Loucy (cell line): ENCODE measurements around the gene PCTP.

Experiments
- H2AFZ ChIP-seq: fragments of 200-600 bp; sonication (generic); 2 replicates; pipeline ENCODE4 v1.6.0; 2016; ENCODE audit warnings: antibody characterized with exemption, mild to moderate bottlenecking, low read length, moderate library complexity
- H3F3A ChIP-seq: fragments of 200-600 bp; 2 replicates; pipeline ENCODE4 v1.6.0; 2016; ENCODE audit warnings: antibody characterized with exemption, low read depth, mild to moderate bottlenecking
- H3K27me3 ChIP-seq: fragments of 200-600 bp; sonication (generic); 2 replicates; pipeline ENCODE4 v1.6.1; 2014; ENCODE audit warnings: low read length, mild to moderate bottlenecking; ENCODE audit not compliant: insufficient read depth, poor library complexity, severe bottlenecking
- H3K36me3 ChIP-seq: fragments of 200-600 bp; sonication (generic); 2 replicates; pipeline ENCODE4 v1.6.1; 2016; ENCODE audit warnings: low read length; ENCODE audit not compliant: insufficient read depth
- H3K4me1 ChIP-seq: fragments of 200-600 bp; sonication (generic); 2 replicates; pipeline ENCODE4 v1.5.1; 2014; ENCODE audit warnings: low read length, mild to moderate bottlenecking; ENCODE audit not compliant: insufficient read depth, poor library complexity, severe bottlenecking
- H3K4me2 ChIP-seq: fragments of 200-600 bp; sonication (generic); 2 replicates; pipeline ENCODE4 v1.6.0; 2014; ENCODE audit warnings: antibody characterized with exemption, low read length, low read depth, mild to moderate bottlenecking; ENCODE audit not compliant: poor library complexity, severe bottlenecking
- H3K4me3 ChIP-seq: fragments of 200-600 bp; sonication (generic); 2 replicates; pipeline ENCODE4 v1.5.1; 2014; ENCODE audit warnings: low read length, mild to moderate bottlenecking, mixed read lengths; ENCODE audit not compliant: poor library complexity, severe bottlenecking
- H3K79me2 ChIP-seq: fragments of 200-600 bp; sonication (generic); 2 replicates; pipeline ENCODE4 v1.6.1; 2014; ENCODE audit warnings: low read length; ENCODE audit not compliant: insufficient read depth
- H3K9ac ChIP-seq: fragments of 200-600 bp; sonication (generic); 2 replicates; pipeline ENCODE4 v1.6.0; 2014; ENCODE audit warnings: mild to moderate bottlenecking, low read depth, low read length, moderate library complexity; ENCODE audit not compliant: poor library complexity, severe bottlenecking
- H3K9me2 ChIP-seq: fragments of 200-600 bp; sonication (generic); replicated peaks from 2 replicates; pipeline ENCODE4 v1.6.1; 2016; ENCODE audit warnings: low read depth, low read length, mixed read lengths
- H3K9me3 ChIP-seq: fragments of 200-600 bp; sonication (generic); 2 replicates; pipeline ENCODE4 v1.6.1; 2014; ENCODE audit warnings: mild to moderate bottlenecking, antibody characterized with exemption, low read length, low read depth; ENCODE audit not compliant: insufficient read depth
- H4K20me1 ChIP-seq: fragments of 200-600 bp; sonication (generic); 2 replicates; pipeline ENCODE4 v1.6.0; 2014; ENCODE audit warnings: antibody characterized with exemption, low read length, mild to moderate bottlenecking; ENCODE audit not compliant: insufficient read depth, poor library complexity, severe bottlenecking
- CTCF ChIP-seq: fragments of 200-600 bp; sonication (generic); conservative IDR thresholded peaks from 2 replicates; pipeline ENCODE4 v1.5.1; 2014; ENCODE audit warnings: mild to moderate bottlenecking, antibody characterized with exemption, low read length
- EZH2phosphoT487 ChIP-seq: fragments of 200-600 bp; IDR thresholded peaks from 2 replicates; pipeline ENCODE4 v1.6.1; 2018; ENCODE audit warnings: antibody characterized with exemption, mild to moderate bottlenecking, moderate library complexity, borderline replicate concordance

The PCTP gene

GRCh38 chr17:55757659-55758058, 6.8 kb downstream of the PCTP start:
- H3K27me3 ChIP-seq, result no peaks in the 10 kb centered on the region
- H4K20me1 ChIP-seq, result no peaks in the 10 kb centered on the region
- no peaks in the 10 kb centered on the region for H3K36me3 ChIP-seq
- TF ChIP-seq CTCF (no peak), EZH2phosphoT487 (no peak)
- H3K9me2 ChIP-seq, result no peaks in the 10 kb centered on the region
- peaks cover 13% of the 10 kb centered on the region; the same call in 1 of the 2 replicates for H3K79me2 ChIP-seq
- no peaks in the 10 kb centered on the region for H3K9me3 ChIP-seq
- H2AFZ ChIP-seq, result no peak overlapping the region
- no peak overlapping the region for H3K4me3 ChIP-seq
- H3K4me2 ChIP-seq, result no peak overlapping the region
- H3K4me1 ChIP-seq, result peaks cover 6% of the 10 kb centered on the region
- H3F3A ChIP-seq, result no peaks in the 10 kb centered on the region
- H3K9ac ChIP-seq, result no peak overlapping the region

GRCh38 chr17:55758171-55758570, 7.3 kb downstream of the PCTP start:
- H3K4me3 ChIP-seq, result no peak overlapping the region
- H3K4me2 ChIP-seq, result no peak overlapping the region
- H2AFZ ChIP-seq, result no peak overlapping the region
- H3F3A ChIP-seq, result no peaks in the 10 kb centered on the region
- H3K9me2 ChIP-seq, result no peaks in the 10 kb centered on the region
- no peaks in the 10 kb centered on the region for H4K20me1 ChIP-seq
- H3K9me3 ChIP-seq, result no peaks in the 10 kb centered on the region
- peaks cover 7% of the 10 kb centered on the region; the same call in 1 of the 2 replicates for H3K79me2 ChIP-seq
- H3K4me1 ChIP-seq, result peaks cover 3% of the 10 kb centered on the region
- no peak overlapping the region for H3K9ac ChIP-seq
- H3K36me3 ChIP-seq, result no peaks in the 10 kb centered on the region
- H3K27me3 ChIP-seq, result no peaks in the 10 kb centered on the region
- TF ChIP-seq CTCF (no peak), EZH2phosphoT487 (no peak)

GRCh38 chr17:55760643-55761355, 9.9 kb downstream of the PCTP start:
- no peaks in the 10 kb centered on the region for H3K36me3 ChIP-seq
- no peaks in the 10 kb centered on the region for H3K27me3 ChIP-seq
- H4K20me1 ChIP-seq, result no peaks in the 10 kb centered on the region
- no peaks in the 10 kb centered on the region for H3K9me3 ChIP-seq
- no peak overlapping the region for H2AFZ ChIP-seq
- no peaks in the 10 kb centered on the region for H3K4me1 ChIP-seq
- no peak for TF ChIP-seq EZH2phosphoT487
- no peak for TF ChIP-seq CTCF
- H3K79me2 ChIP-seq, result 0 out of 2 replicates have a peak, but pooled peaks cover 4% of the 10 kb centered on the region
- no peaks in the 10 kb centered on the region for H3F3A ChIP-seq
- no peak overlapping the region for H3K9ac ChIP-seq
- H3K9me2 ChIP-seq, result no peaks in the 10 kb centered on the region
- no peak overlapping the region for H3K4me3 ChIP-seq
- H3K4me2 ChIP-seq, result no peak overlapping the region
